Omental fat pad (tissue), 4 donors: ENCODE results near the gene SH3BP5. TPM values are rescaled to one million over a fixed set of nuclear protein-coding genes. Genes with fewer than 3 reads are reported as not detected.
A peak's percentile ranks its signal among the peaks of the same experiment; 100 is the strongest.

Source experiments
- ATAC-seq: fragments of 150-250 bp; one replicate; pipeline ENCODE4 v1.9.1; 2016; ENCODE audit warnings: mild to moderate bottlenecking, moderate library complexity; ENCODE audit not compliant: low FRiP score
- DNase-seq: peaks from one replicate; pipeline ENCODE4 v3.0.0-alpha.2; 2019; ENCODE audit warnings: low spot score
- CTCF ChIP-seq, 3 donors: fragments of 450-650 bp; IDR thresholded peaks; one replicate each; pipeline ENCODE4 v1.5.1; 2016 to 2017; ENCODE audit warnings: antibody characterized with exemption in 3 of 3, mild to moderate bottlenecking in 3 of 3, moderate library complexity in 2 of 3
- total RNA-seq, 4 donors: library from RNA; depleted of rRNA; stranded (reverse); fragments of >200 nt; gene quantifications; one replicate each; pipeline ENCODE4 v1.1.0, GENCODE V29; 2016

The SH3BP5 gene
- total RNA-seq, 4 donors from 2014 or later: 71.1 to 114 (median 88.4) TPM

GRCh38 chr3:15271030-15271429 is 61.4 kb downstream of the SH3BP5 start:
- no peak for ATAC-seq
- DNase-seq: no peak
- TF ChIP-seq CTCF (IDR thresholded peaks at IDR 0.05): no peak

GRCh38 chr3:15269091-15269989 is 63.0 kb downstream of the SH3BP5 start:
- peak; percentile 90 for ATAC-seq
- peak; percentile 87 for DNase-seq
- no peak for TF ChIP-seq CTCF (IDR thresholded peaks at IDR 0.05)

- peak; percentile 79 for DNase-seq
- peak; percentile 63 for ATAC-seq
- peak in 2 of 3 donors; percentile 46 to 79 for TF ChIP-seq CTCF (IDR thresholded peaks at IDR 0.05)
These were observed 64.3 kb downstream of the SH3BP5 start for GRCh38 chr3:15268033-15268631.

GRCh38 chr3:15267502-15267901 is 64.9 kb downstream of the SH3BP5 start:
- ATAC-seq (no peak), DNase-seq (no peak)
- no peak for TF ChIP-seq CTCF (IDR thresholded peaks at IDR 0.05)

- no peak for DNase-seq
- ATAC-seq: no peak
- no peak for TF ChIP-seq CTCF (IDR thresholded peaks at IDR 0.05)
These were observed 65.6 kb downstream of the SH3BP5 start for GRCh38 chr3:15266510-15267376.

- ATAC-seq: no peak
- DNase-seq: no peak
- TF ChIP-seq CTCF (IDR thresholded peaks at IDR 0.05): no peak
These were observed 66.5 kb downstream of the SH3BP5 start for GRCh38 chr3:15265655-15266509.
